ENCODE measurements around the gene C19orf73.

The C19orf73 gene, protein sequence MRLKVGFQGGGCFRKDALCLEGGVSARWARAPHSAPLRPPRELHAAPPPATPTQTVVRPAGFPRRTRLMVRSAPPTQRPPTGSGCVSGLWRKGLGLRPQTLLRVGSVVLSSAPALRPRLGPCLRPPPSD

DNA sequence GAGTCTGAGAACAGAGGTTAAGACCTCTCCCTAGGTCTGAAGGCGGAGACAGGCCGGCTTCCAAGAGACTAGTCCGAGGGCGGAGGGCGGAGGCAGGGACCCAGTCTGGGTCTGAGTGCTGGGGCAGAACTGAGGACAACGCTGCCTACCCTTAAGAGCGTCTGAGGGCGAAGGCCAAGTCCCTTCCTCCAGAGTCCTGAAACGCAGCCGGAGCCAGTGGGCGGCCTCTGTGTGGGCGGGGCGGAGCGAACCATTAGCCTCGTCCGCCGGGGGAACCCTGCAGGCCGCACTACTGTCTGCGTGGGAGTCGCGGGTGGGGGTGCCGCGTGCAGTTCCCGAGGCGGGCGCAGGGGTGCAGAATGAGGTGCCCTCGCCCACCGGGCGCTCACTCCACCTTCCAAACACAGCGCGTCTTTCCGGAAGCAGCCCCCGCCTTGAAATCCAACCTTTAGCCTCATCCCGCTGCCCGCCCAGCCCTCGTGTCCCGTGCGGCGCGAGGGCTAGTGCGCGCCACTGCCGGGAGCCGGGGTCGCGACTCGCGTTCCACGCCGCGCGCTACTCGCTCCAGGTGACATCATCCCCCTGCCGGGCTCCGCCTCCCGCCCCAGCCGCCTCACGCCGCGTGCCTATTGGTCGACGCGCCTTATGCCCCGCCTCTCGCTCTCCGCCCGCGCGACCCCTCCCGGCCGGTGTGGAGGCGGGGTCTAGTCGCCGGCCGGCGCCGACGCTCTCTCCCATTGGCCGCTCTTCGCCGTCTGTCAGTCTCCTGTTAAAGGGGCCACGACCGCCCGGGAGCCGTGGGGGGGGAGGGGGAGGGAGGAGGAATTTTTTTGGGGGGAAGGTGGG is at the start of gene C19orf73:
TSS of gene C19orf73 (minus strand) at position 579 of the 846 bp plus-strand sequence. CDS start at position 458, 121 bp downstream.
- peak; percentile 92 to 97 (median 94) for DNase-seq

DNA sequence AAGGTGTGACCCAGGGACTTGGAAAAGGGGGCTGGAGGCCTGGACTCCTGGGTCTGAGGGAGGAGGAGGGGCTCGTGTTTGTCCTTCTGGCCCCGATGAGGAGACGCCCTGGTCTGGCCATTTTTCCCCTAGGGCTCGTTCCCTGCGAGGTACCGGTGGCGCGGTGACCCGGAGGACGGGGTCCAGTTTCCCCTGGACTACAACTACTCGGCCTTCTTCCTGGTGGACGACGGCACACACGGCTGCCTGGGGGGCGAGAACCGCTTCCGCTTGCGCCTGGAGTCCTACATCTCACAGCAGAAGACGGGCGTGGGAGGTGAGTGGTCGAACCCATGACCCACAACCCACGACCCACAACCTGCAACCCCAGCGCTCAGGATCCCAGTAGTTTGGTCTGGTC is 49.5 kb upstream of the C19orf73 start:
- DNase-seq = no peak

DNA sequence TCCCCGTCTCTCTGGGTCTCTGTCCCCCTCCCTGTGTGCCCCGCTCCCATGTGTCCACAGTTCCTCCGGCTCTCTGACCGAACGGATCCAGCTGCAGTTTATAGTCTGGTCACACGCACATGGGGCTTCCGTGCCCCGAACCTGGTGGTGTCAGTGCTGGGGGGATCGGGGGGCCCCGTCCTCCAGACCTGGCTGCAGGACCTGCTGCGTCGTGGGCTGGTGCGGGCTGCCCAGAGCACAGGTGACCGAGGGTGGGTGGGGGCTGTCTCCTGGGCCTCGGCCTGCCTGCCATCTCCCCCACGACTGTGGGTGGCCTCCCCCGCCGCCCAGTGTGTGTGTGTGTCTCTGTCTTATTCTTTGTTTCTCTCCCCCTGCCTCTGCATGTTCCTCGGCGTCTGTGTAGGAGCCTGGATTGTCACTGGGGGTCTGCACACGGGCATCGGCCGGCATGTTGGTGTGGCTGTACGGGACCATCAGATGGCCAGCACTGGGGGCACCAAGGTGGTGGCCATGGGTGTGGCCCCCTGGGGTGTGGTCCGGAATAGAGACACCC is 49.0 kb upstream of the C19orf73 start:
- no peak for DNase-seq

GRCh38 chr19:49165865-49166301 is 46.9 kb upstream of the C19orf73 start:
- DNase-seq = no peak

- peak in 1 of 3 experiments; percentile 2 for DNase-seq
These were observed 46.3 kb upstream of the C19orf73 start for GRCh38 chr19:49165111-49165750.

DNA sequence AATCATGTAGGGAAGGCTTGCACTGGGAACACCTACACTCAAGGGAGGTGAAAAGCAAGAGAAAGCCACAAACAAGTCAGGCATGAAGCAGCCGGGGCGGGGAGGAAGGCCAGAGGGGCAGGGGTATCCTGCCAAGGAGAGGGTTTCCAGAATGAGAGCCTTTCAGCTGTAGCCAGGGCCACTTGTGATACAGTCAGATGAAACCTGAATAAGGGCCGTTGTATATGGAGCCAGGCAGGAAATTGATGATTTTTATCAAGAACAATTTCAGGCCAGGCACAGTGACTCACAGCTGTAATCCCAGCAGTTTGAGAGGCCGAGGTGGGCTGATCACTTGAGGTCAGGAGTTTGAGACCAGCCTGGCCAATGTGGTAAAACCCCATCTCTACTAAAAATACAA is 43.0 kb upstream of the C19orf73 start:
- DNase-seq = no peak

DNA sequence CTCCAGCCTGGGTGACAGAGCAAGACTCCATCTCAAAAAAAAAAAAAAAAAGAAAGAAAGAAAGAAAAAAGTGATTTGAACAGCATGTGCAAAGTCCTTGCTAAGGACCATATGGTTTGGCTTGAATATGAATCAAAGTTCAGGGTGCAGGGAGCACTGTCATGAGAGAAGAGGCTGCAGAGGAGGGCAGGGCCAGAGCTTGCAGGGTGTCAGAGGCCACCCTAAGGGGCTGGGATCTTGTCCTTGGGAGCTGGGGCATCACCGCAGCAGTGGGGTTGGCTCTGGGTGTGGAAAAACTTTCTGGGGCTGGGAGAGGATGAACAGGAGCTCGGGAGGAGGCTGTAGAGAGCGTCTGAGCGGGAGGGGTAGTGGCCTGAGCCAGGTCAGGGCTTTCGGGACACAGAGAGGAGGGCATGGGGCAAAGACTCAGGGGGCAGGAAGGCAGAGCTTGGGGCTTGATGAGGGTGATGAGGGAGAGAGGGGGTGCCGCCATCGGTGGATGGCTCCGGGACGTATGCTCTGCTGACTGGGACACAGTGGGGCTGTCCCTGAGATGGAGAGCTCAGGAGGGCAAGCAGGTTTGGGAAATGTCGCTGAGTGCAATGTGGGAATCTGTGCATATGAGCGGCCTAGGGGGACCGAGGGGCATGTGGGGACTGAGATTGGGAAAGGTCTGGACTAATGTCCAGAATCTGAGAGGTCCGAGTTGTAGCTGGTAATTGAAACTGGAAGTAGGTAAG is 41.7 kb upstream of the C19orf73 start:
- DNase-seq = no peak

GRCh38 chr19:49157445-49158224 is 38.7 kb upstream of the C19orf73 start, which contains the start of gene TRPM4:
TSS of gene TRPM4 (plus strand) at chr19:49157792. CDS start at chr19:49157867, 75 bp downstream.
- DNase-seq = peak; percentile 85 to 91 (median 87)

- no peak for DNase-seq
These were observed 36.9 kb upstream of the C19orf73 start for GRCh38 chr19:49155820-49156346.

DNA sequence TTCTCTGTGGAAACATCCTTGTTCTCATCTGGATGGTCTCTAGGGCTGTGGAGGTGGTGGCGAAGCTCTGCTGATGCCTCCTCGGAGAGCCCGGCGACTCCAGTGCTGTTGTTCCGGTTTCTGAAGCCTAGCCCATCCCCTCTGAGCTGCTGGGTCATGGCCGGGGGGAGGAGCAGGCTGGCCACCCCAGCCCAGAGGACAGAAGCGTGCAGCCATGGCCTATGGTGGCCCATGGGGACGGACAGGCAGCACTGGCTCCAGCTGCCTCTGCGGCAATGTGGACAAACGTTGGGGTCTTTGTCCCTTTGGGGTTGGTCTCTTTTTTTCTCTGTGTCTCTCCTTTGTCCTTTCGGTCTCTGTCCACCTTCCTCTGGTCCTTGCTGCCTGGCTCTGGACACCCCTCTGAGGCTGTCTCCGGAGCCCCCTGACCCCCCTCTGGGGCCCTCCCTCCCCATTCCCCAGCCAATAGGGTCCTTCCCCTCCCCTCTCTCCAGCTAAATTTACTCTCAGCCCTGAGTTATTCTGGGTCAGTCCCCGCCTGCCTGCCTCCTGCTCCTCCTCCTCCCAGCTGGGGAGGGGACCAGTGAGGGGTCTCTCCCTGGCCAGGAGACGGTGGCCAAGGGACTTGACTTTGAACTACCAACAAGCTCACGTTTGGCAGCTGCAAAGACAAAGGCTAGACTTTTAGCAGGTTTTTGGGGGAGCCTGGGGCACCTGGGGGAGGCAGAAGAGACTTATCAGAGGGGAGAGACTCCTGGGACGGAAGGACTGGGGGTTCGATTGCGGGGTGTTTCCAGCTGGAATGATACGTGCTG is 36.3 kb upstream of the C19orf73 start, which contains the start of gene HRC:
TSS of gene HRC (minus strand) at position 392 of the 815 bp plus-strand sequence. CDS start at position 233, 159 bp downstream.
- DNase-seq = no peak

GRCh38 chr19:49154279-49154678 is 35.3 kb upstream of the C19orf73 start:
- no peak for DNase-seq

DNA sequence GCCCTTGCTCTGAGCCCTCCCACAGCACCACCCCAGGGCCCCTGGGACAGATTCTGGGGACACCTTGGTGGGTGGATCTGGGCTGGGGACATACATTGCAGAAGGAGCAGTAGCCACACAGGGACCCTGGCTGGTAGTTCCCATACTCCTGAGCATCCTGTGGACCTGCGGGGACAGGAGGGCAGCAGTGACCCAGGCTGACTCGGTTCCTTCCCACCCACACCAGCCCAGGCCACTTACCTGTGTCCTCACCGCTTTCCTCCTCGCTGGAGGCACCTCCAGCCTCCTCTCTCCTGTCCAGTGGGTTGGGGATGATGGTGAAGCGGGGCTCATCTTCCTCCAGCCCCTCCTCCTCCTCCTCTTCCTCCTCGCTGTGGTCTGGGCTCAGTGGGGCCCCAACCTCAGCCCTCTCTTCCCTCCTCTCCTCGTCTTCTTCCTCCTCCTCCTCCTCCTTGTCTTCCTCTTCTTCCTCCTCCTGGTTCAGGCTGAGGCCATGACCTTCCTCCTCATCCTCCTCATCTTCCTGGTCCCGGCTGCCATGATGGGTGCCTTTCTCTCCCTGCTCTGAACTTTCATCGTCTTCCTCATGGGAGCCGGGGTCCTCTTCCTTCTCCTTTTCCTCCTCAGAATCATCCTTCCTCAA is 34.3 kb upstream of the C19orf73 start:
- no peak for DNase-seq

DNA sequence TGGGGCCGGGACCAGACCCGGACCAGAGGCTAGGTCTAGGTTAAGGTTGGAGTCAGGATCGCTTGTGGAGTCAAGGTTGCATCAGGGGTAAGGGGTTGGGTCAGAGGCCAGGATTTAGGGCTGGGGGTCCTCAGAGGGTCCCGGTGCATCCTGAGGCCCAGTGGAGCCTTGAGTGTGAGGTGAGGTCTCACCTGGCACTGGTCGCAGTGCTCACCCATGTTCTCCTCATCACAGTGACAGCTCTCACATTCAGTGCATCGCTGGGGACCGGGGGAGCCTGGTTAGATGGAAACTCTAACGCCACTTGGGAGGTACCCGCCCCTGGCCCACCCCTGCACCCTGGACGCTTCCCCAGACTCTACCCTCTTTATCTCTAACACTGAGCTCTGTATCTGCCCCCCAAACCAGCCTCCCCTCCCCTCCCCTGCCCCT is 33.2 kb upstream of the C19orf73 start:
- DNase-seq = no peak

DNA sequence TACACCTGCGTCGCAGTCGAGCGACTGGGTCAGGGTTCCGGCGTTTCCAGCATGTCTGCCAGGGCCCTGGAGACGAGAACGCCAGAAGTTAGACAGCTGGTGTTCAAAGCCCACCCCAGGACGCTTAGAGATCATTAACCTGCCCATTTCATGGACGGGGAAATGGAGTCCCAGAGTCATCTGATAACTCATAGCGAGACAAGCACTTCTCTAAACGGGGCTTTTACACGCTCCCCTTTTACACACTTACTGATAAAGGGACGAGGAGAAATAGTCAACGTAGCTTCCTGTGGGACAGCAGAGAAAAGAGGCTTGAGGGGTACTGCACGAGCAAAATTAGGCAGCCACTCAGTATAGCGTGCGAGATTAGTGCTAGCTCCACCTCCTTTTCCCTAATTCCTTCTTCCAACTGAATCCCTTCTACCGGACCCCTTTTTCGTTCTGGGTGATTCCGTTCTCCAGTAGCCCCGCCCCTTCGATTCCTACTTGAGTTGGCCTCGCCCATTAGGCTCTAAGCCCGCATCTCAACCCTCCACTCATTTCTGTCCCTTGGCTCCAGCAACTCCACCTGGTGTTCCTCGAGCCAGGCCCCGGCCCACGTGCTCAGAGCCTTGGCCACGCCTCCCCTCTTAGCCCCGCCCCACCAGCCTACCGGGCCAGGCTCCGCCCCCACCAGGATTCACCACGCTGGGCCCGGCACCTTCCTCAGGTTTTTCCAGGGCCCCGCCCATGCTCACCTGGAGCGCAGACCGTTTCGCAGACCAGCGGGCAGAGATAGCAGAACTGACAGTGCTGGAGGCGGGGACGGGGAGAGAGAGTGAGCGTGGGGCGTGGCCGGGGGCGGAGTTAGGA is 32.5 kb upstream of the C19orf73 start:
- DNase-seq = peak; percentile 92 to 99 (median 96)

DNA sequence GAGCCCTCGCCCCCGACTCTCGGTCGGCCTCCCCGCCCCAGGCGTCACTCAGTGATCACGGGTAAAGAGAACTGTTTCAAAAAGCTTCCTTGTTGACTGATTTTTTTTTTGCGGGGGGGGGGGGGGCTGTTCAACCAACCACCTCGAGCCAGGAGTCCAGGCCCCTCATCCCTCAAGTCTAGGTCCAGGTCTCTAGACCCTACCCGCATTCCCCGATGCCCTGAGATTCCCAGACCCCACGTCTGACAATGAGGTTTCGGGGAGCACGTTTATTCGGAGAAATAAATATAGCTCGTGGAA is 32.0 kb upstream of the C19orf73 start:
- no peak for DNase-seq

DNA sequence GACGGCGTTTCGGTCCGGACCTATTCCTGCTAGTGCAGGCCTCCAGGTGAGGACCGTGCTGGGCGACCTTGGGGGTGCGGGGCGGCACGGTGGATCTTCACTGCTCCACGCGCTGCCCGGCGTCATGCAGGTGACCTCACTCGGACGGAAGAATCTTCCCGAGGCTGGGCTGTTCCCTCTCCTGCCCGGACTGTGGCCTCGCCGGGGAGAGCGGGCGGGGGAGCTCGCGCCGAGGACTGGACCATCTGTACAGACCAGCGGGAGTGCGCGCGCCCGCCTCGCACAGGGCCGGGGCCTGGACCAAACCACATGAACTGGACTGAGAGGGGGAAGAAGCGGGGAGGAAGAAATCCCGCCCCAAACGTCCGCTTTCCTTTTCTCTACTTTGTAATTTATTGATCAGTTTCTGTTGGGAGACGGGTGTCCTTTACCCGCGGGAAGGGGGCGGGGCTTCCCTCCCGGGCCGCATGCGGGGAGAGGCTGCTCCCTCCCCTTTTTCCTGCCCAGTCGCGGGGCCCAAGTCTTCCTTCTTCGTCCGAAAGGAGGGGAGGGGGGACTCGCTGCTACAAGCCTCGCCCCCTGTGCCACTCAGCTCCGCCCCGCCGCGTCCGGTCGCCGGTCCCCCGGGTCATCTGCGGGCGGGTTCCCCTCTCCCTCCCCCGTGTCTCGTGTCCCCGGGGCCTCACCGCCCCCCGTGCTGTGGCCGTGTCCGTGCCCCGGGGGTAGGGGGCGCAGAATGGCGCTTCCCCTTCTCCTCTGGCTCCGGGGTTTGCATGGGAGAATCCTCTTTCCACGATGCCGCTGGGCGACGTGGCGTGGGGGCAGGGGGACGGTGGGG is 31.4 kb upstream of the C19orf73 start:
- DNase-seq = peak; percentile 91 to 96 (median 94)

DNA sequence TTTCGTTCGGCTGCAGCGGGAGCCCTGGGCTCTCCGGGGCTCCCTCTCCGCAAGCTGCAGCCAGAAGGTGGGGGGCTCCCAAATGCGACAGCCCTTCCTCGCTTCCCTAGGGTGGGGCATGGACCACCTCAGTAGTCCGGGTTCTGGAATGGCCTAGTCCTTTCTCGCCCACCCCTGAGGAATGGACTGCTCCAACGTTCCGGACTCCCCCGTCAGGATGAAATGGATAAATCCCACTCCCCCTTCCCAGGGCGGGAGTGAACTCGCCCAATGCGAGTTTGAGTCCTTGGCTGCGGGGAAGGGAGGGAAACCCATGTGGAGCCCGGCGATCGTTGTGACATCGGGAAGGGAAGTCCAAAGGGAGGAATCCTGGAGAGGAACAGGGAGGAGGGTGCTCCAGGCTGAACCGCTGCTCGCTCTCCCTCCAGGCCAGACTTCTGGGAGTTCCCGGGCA is 30.7 kb upstream of the C19orf73 start:
- DNase-seq = peak; percentile 84 to 90 (median 88)

All from NCI-H1417 (cell line).